HepG2 (cell line): ENCODE measurements around the gene NTN3. TPM values are rescaled to one million over a fixed set of nuclear protein-coding genes. Genes with fewer than 3 reads are reported as not detected.

Experiments used
- ATF7 ChIP-seq, 2 experiments: fragments of 450-650 bp in 1 of 2; sonication (generic) in 1 of 2; formaldehyde crosslinking in 1 of 2; IDR thresholded peaks; 2 replicates each; pipeline versions ENCODE4 v1.4.0 to v1.6.1; 2016 to 2020; ENCODE audit warnings: antibody characterized with exemption in 1 of 2, mild to moderate bottlenecking in 1 of 2, missing genetic modification reagents in 1 of 2
- CENPX ChIP-seq: sonication (generic); formaldehyde crosslinking; IDR thresholded peaks from 2 replicates; pipeline ENCODE4 v1.9.0; 2021; ENCODE audit warnings: mild to moderate bottlenecking, missing genetic modification reagents, moderate library complexity
- HOXA9 ChIP-seq: sonication (generic); formaldehyde crosslinking; IDR thresholded peaks from 2 replicates; pipeline ENCODE4 v1.8.1; 2022; ENCODE audit warnings: missing genetic modification reagents, mild to moderate bottlenecking, moderate library complexity, borderline replicate concordance
- JUNB ChIP-seq: sonication (generic); formaldehyde crosslinking; IDR thresholded peaks from 2 replicates; pipeline ENCODE4 v1.8.0; 2022; ENCODE audit warnings: missing genetic modification reagents, mild to moderate bottlenecking, borderline replicate concordance
- KLF16 ChIP-seq, 2 experiments: sonication (generic) in 1 of 2; formaldehyde crosslinking in 1 of 2; IDR thresholded peaks; 2 replicates each; pipeline versions ENCODE4 v1.6.1 to v1.8.0; 2016 to 2023; ENCODE audit warnings: missing genetic modification reagents in 2 of 2, missing compliant biosample characterization in 1 of 2
- PRPF4 ChIP-seq: fragments of 200-400 bp; formaldehyde crosslinking; IDR thresholded peaks from 2 replicates; pipeline ENCODE4 v1.6.1; 2016; ENCODE audit warnings: low read length, low read depth; ENCODE audit not compliant: poor library complexity, severe bottlenecking
- RXRB ChIP-seq: IDR thresholded peaks from 2 replicates; pipeline ENCODE4 v1.6.1; 2016; ENCODE audit warnings: borderline replicate concordance, missing genetic modification reagents, missing compliant biosample characterization
- SP4 ChIP-seq: sonication (generic); formaldehyde crosslinking; IDR thresholded peaks from 2 replicates; pipeline ENCODE4 v1.8.1; 2023; ENCODE audit warnings: mild to moderate bottlenecking, missing genetic modification reagents
- YY1 ChIP-seq: IDR thresholded peaks from 2 replicates; pipeline ENCODE4 v1.6.1; 2011; ENCODE audit warnings: low read length, low read depth, moderate library complexity, mild to moderate bottlenecking; ENCODE audit not compliant: insufficient read depth, insufficient replicate concordance
- ZFP41 ChIP-seq: sonication (generic); formaldehyde crosslinking; IDR thresholded peaks from 2 replicates; pipeline ENCODE4 v1.4.0; 2020; ENCODE audit warnings: mild to moderate bottlenecking, missing genetic modification reagents, borderline replicate concordance
- ZNF20 ChIP-seq: sonication (generic); formaldehyde crosslinking; IDR thresholded peaks from 2 replicates; pipeline ENCODE4 v1.4.0; 2020; ENCODE audit warnings: mild to moderate bottlenecking, moderate library complexity, missing genetic modification reagents
- ZNF331 ChIP-seq: sonication (generic); formaldehyde crosslinking; IDR thresholded peaks from 2 replicates; pipeline ENCODE4 v1.4.0; 2020; ENCODE audit warnings: missing genetic modification reagents
- ZNF777 ChIP-seq: sonication (generic); formaldehyde crosslinking; IDR thresholded peaks from 2 replicates; pipeline ENCODE4 v1.4.0; 2020; ENCODE audit warnings: missing genetic modification reagents
- ZNF792 ChIP-seq: IDR thresholded peaks from 2 replicates; pipeline ENCODE4 v1.6.1; 2016
- ZSCAN20 ChIP-seq: sonication (generic); formaldehyde crosslinking; IDR thresholded peaks from 2 replicates; pipeline ENCODE4 v1.4.0; 2020; ENCODE audit warnings: missing genetic modification reagents, mild to moderate bottlenecking, borderline replicate concordance
- ZSCAN29 ChIP-seq: sonication (generic); formaldehyde crosslinking; conservative IDR thresholded peaks from 2 replicates; pipeline ENCODE4 v1.4.0; 2020; ENCODE audit warnings: mild to moderate bottlenecking, missing genetic modification reagents
- polyA plus RNA-seq, 8 experiments: library from polyadenylated mRNA; depleted of rRNA in 3 of 8; stranded (reverse) in 7 of 8; unstranded in 1 of 8; fragments of >200 nt; fragmentation: Illumina TruSeq in 4 of 8; extraction: Trizol in 4 of 8; gene quantifications; 2 replicates each; pipeline versions ENCODE4 v1.2.1 to v1.2.3, GENCODE V29; 2011 to 2016; ENCODE audit warnings: low read depth in 4 of 8, missing spikeins in 1 of 8, mixed read lengths in 1 of 8; ENCODE audit not compliant: insufficient read depth in 1 of 8
- total RNA-seq, 5 experiments: library from RNA; depleted of rRNA; stranded (reverse); fragments of >200 nt; fragmentation: Illumina TruSeq; extraction: Trizol; gene quantifications; 2 replicates each; pipeline ENCODE4 v1.2.3, GENCODE V29; 2016; ENCODE audit warnings: low read depth in 1 of 5
- TF ChIP-seq, protein P1 (sequence below): sonication (generic); formaldehyde crosslinking; IDR thresholded peaks from 2 replicates; pipeline ENCODE4 v1.4.0; 2020; ENCODE audit warnings: missing genetic modification reagents
- TF ChIP-seq, protein P2 (sequence below): IDR thresholded peaks from 2 replicates; pipeline ENCODE4 v1.6.1; 2016; ENCODE audit warnings: low read depth, missing genetic modification reagents, missing compliant biosample characterization
- TF ChIP-seq, protein P3 (sequence below): IDR thresholded peaks from 2 replicates; pipeline ENCODE4 v1.6.1; 2012; ENCODE audit warnings: low read length, improper control_type of control experiment
- TF ChIP-seq, protein P4 (sequence below): sonication (generic); formaldehyde crosslinking; IDR thresholded peaks from 2 replicates; pipeline ENCODE4 v1.5.0; 2020; ENCODE audit warnings: missing genetic modification reagents, mild to moderate bottlenecking, borderline replicate concordance

Gene NTN3
- total and polyA plus RNA-seq, 2 of the 13 experiments (the other 11 are each of a cell fraction or from before 2014, with no cell fraction given): 0.09 to 0.20 TPM

DNA sequence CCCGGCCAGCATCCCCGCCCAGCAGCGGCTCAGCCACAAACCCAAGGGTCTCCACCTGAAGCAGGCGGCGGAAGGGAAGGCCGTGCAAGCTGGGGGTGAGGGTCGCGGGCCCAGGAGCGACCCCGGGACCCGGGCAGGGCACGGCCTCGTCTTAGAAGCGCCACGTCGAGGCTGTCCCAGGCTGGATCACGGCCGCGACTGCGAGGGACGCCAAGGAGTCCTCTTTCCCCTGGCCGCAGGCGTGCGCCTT, 42.4 kb upstream of the NTN3 start (continued):
- TF ChIP-seq JUNB (CRISPR knock-in tag) (0 out of 2 replicates have a peak, but pooled peaks have one; percentile 33), ZSCAN29 (no peak), KLF16 (CRISPR knock-in tag; IDR thresholded peaks at IDR 0.05) (peak in 1 of 2 experiments; percentile 35; a peak in 2 of 4 replicates), ATF7 (IDR thresholded peaks at IDR 0.05) (no peak), ATF7 (CRISPR knock-in tag; IDR thresholded peaks at IDR 0.05) (no peak), PRPF4 (no peak), ZFP41 (CRISPR knock-in tag) (0 out of 2 replicates have a peak, but pooled peaks have one; percentile 67), ZNF777 (CRISPR knock-in tag) (peak; percentile 98), ZNF20 (no peak), RXRB (CRISPR knock-in tag) (no peak), HOXA9 (CRISPR knock-in tag) (0 out of 2 replicates have a peak, but pooled peaks have one; percentile 41), SP4 (CRISPR knock-in tag) (no peak), ZNF331 (peak; percentile 58; the same call in 1 of the 2 replicates), CENPX (CRISPR knock-in tag) (no peak), ZSCAN20 (CRISPR knock-in tag) (peak; percentile 84; the same call in 1 of the 2 replicates), YY1 (no peak), ZNF792 (CRISPR knock-in tag) (0 out of 2 replicates have a peak, but pooled peaks have one; percentile 1)
- TF ChIP-seq, protein P1, sequence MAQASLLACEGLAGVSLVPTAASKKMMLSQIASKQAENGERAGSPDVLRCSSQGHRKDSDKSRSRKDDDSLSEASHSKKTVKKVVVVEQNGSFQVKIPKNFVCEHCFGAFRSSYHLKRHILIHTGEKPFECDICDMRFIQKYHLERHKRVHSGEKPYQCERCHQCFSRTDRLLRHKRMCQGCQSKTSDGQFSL (CRISPR knock-in tag): no peak
- TF ChIP-seq, protein P2, sequence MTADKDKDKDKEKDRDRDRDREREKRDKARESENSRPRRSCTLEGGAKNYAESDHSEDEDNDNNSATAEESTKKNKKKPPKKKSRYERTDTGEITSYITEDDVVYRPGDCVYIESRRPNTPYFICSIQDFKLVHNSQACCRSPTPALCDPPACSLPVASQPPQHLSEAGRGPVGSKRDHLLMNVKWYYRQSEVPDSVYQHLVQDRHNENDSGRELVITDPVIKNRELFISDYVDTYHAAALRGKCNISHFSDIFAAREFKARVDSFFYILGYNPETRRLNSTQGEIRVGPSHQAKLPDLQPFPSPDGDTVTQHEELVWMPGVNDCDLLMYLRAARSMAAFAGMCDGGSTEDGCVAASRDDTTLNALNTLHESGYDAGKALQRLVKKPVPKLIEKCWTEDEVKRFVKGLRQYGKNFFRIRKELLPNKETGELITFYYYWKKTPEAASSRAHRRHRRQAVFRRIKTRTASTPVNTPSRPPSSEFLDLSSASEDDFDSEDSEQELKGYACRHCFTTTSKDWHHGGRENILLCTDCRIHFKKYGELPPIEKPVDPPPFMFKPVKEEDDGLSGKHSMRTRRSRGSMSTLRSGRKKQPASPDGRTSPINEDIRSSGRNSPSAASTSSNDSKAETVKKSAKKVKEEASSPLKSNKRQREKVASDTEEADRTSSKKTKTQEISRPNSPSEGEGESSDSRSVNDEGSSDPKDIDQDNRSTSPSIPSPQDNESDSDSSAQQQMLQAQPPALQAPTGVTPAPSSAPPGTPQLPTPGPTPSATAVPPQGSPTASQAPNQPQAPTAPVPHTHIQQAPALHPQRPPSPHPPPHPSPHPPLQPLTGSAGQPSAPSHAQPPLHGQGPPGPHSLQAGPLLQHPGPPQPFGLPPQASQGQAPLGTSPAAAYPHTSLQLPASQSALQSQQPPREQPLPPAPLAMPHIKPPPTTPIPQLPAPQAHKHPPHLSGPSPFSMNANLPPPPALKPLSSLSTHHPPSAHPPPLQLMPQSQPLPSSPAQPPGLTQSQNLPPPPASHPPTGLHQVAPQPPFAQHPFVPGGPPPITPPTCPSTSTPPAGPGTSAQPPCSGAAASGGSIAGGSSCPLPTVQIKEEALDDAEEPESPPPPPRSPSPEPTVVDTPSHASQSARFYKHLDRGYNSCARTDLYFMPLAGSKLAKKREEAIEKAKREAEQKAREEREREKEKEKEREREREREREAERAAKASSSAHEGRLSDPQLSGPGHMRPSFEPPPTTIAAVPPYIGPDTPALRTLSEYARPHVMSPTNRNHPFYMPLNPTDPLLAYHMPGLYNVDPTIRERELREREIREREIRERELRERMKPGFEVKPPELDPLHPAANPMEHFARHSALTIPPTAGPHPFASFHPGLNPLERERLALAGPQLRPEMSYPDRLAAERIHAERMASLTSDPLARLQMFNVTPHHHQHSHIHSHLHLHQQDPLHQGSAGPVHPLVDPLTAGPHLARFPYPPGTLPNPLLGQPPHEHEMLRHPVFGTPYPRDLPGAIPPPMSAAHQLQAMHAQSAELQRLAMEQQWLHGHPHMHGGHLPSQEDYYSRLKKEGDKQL (CRISPR knock-in tag): no peak
- TF ChIP-seq, protein P3, sequence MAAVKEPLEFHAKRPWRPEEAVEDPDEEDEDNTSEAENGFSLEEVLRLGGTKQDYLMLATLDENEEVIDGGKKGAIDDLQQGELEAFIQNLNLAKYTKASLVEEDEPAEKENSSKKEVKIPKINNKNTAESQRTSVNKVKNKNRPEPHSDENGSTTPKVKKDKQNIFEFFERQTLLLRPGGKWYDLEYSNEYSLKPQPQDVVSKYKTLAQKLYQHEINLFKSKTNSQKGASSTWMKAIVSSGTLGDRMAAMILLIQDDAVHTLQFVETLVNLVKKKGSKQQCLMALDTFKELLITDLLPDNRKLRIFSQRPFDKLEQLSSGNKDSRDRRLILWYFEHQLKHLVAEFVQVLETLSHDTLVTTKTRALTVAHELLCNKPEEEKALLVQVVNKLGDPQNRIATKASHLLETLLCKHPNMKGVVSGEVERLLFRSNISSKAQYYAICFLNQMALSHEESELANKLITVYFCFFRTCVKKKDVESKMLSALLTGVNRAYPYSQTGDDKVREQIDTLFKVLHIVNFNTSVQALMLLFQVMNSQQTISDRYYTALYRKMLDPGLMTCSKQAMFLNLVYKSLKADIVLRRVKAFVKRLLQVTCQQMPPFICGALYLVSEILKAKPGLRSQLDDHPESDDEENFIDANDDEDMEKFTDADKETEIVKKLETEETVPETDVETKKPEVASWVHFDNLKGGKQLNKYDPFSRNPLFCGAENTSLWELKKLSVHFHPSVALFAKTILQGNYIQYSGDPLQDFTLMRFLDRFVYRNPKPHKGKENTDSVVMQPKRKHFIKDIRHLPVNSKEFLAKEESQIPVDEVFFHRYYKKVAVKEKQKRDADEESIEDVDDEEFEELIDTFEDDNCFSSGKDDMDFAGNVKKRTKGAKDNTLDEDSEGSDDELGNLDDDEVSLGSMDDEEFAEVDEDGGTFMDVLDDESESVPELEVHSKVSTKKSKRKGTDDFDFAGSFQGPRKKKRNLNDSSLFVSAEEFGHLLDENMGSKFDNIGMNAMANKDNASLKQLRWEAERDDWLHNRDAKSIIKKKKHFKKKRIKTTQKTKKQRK: no peak
- TF ChIP-seq, protein P4, sequence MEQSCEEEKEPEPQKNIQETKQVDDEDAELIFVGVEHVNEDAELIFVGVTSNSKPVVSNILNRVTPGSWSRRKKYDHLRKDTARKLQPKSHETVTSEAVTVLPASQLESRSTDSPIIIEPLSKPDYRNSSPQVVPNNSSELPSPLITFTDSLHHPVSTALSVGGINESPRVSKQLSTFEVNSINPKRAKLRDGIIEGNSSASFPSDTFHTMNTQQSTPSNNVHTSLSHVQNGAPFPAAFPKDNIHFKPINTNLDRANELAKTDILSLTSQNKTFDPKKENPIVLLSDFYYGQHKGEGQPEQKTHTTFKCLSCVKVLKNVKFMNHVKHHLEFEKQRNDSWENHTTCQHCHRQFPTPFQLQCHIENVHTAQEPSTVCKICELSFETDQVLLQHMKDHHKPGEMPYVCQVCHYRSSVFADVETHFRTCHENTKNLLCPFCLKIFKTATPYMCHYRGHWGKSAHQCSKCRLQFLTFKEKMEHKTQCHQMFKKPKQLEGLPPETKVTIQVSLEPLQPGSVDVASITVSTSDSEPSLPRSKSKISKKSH (CRISPR knock-in tag): peak; percentile 83; the same call in 1 of the 2 replicates
